ENCODE data around the gene ILKAP.

ILKAP gene

GRCh38 chr2:238121511-238122286, 81.8 kb downstream of the ILKAP start:
- no peak for DNase-seq

- no peak for DNase-seq
Measured at GRCh38 chr2:238120463-238121298, 82.8 kb downstream of the ILKAP start.
